Measurements from ENCODE around the gene EHD4. TPM values are rescaled to one million over a fixed set of nuclear protein-coding genes. Genes with fewer than 3 reads are reported as not detected.
A peak's percentile ranks its signal among the peaks of the same experiment; 100 is the strongest.

EHD4 gene
- polyA plus RNA-seq, 3 donors = 12.8 to 16.0 (median 14.2) TPM

DNA sequence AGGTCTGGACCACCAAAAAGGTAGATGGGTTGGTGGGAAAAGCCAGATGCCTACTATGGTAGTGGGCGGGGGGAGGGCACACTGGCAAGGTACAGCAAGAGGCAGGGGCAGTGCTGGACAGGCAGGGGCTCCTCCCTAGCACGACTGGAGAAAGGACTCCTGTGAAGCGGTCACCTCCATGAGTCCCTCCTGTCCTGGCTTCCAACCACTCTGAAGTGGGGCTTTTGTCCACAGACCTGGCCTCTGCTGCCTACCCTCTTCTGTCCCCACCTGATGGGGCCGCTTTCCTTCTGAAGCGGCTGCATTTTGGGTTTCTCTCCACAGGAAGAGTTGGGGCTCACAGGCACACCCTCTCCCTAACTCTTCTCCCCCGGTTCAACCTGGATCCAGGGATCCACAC lies 75.8 kb downstream of the EHD4 start:
- H4K20me1 ChIP-seq (ENCODE audit: insufficient read depth, low read length) = no peaks in the 10 kb centered on the region
- intact Hi-C loops (cut with micrococcal nuclease) = no loop called here
- TF ChIP-seq, protein P1, sequence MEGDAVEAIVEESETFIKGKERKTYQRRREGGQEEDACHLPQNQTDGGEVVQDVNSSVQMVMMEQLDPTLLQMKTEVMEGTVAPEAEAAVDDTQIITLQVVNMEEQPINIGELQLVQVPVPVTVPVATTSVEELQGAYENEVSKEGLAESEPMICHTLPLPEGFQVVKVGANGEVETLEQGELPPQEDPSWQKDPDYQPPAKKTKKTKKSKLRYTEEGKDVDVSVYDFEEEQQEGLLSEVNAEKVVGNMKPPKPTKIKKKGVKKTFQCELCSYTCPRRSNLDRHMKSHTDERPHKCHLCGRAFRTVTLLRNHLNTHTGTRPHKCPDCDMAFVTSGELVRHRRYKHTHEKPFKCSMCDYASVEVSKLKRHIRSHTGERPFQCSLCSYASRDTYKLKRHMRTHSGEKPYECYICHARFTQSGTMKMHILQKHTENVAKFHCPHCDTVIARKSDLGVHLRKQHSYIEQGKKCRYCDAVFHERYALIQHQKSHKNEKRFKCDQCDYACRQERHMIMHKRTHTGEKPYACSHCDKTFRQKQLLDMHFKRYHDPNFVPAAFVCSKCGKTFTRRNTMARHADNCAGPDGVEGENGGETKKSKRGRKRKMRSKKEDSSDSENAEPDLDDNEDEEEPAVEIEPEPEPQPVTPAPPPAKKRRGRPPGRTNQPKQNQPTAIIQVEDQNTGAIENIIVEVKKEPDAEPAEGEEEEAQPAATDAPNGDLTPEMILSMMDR (IDR thresholded peaks at IDR 0.05) = no peak
- peak overlapping the region; percentile 67 to 85 (median 79) for H3K27ac Mint-ChIP-seq
- H3K27me3 Mint-ChIP-seq (ENCODE audit: low read depth in 3 of 3) = peaks cover 0 to 2% (median 2%) of the 10 kb centered on the region in 3 donors
- H3K4me3 ChIP-seq (replicated peaks in 1 of 3; ENCODE audit: low read depth in 2 of 3, low read length in 3 of 3) = no peak overlapping the region
- H3K9ac ChIP-seq (ENCODE audit: insufficient read depth, low read length, poor library complexity, severe bottlenecking) = no peak overlapping the region
- WGBS (ENCODE audit: insufficient coverage) = 94% methylated on average over 3 of the region's 6 CpGs
- peak overlapping the region in 1 of 2 donors; percentile 68 for H3K27ac ChIP-seq (ENCODE audit: low read depth in 1 of 2, low read length in 2 of 2)
- DNase-seq = no peak
- H3K79me2 ChIP-seq (ENCODE audit: insufficient read depth, low read length) = no peaks in the 10 kb centered on the region
- peaks cover 27% of the 10 kb centered on the region for H3K4me1 Mint-ChIP-seq
- no peak overlapping the region for H3K4me3 Mint-ChIP-seq
- no peaks in the 10 kb centered on the region for H3K27me3 ChIP-seq (ENCODE audit: control insufficient read depth in 2 of 2, insufficient read depth in 2 of 2, low read length in 2 of 2)
- H3K9me3 ChIP-seq (replicated peaks in 1 of 2; ENCODE audit: control insufficient read depth in 1 of 2, insufficient read depth in 1 of 2, low read length in 2 of 2) = no peaks in the 10 kb centered on the region
- H3K4me2 ChIP-seq (replicated peaks; ENCODE audit: extremely low read depth, low read length, poor library complexity, severe bottlenecking) = no peak overlapping the region
- H3K4me1 ChIP-seq (ENCODE audit: control insufficient read depth in 1 of 2, insufficient read depth in 2 of 2, low read length in 2 of 2) = peaks cover 22 to 24% of the 10 kb centered on the region in 2 donors
- peaks cover 45 to 46% of the 10 kb centered on the region in 2 donors for H3K36me3 Mint-ChIP-seq
- peaks cover 0 to 4% (median 0%) of the 10 kb centered on the region in 7 donors for H3K9me3 Mint-ChIP-seq
- H2AFZ ChIP-seq (ENCODE audit: insufficient read depth, low read depth, low read length, poor library complexity, severe bottlenecking) = no peak overlapping the region
- peaks cover 38 to 49% of the 10 kb centered on the region in 2 donors for H3K36me3 ChIP-seq (replicated peaks in 1 of 2; ENCODE audit: control insufficient read depth in 1 of 2, insufficient read depth in 2 of 2, low read length in 2 of 2)

DNA sequence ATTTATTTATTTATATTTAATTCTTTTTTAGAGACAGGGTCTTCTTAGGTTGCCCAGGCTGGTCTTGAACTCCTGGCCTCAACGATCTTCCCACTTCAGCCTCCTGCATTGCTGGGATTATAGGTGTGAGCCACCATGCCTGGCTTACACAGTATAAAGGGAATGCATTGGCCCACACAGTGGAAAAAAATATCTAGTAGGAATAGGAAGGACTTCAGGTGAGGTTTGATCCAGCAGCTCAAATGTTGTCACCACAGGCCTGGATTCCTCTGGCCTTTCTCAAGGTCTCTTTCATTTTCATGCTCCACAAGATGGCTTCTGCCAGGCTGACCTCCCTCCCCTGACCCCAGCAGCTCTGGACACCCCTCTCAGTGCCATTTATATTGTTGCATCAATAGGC lies 76.4 kb downstream of the EHD4 start:
- Histone ChIP-seq H3K27ac (ENCODE audit: low read depth in 1 of 2, low read length in 2 of 2) (peak overlapping the region in 1 of 2 donors; percentile 68), H3K4me2 (replicated peaks; ENCODE audit: extremely low read depth, low read length, poor library complexity, severe bottlenecking) (no peak overlapping the region), H2AFZ (ENCODE audit: insufficient read depth, low read depth, low read length, poor library complexity, severe bottlenecking) (no peak overlapping the region), H3K4me1 (ENCODE audit: control insufficient read depth in 1 of 2, insufficient read depth in 2 of 2, low read length in 2 of 2) (peaks cover 22 to 24% of the 10 kb centered on the region in 2 donors), H3K9ac (ENCODE audit: insufficient read depth, low read length, poor library complexity, severe bottlenecking) (no peak overlapping the region), H3K36me3 (replicated peaks in 1 of 2; ENCODE audit: control insufficient read depth in 1 of 2, insufficient read depth in 2 of 2, low read length in 2 of 2) (peaks cover 32 to 43% of the 10 kb centered on the region in 2 donors), H3K79me2 (ENCODE audit: insufficient read depth, low read length) (no peaks in the 10 kb centered on the region), H3K9me3 (replicated peaks in 1 of 2; ENCODE audit: control insufficient read depth in 1 of 2, insufficient read depth in 1 of 2, low read length in 2 of 2) (no peaks in the 10 kb centered on the region), H4K20me1 (ENCODE audit: insufficient read depth, low read length) (no peaks in the 10 kb centered on the region), H3K4me3 (replicated peaks in 1 of 3; ENCODE audit: low read depth in 2 of 3, low read length in 3 of 3) (no peak overlapping the region), H3K27me3 (ENCODE audit: control insufficient read depth in 2 of 2, insufficient read depth in 2 of 2, low read length in 2 of 2) (no peaks in the 10 kb centered on the region)
- peaks cover 0 to 4% (median 0%) of the 10 kb centered on the region in 7 donors for H3K9me3 Mint-ChIP-seq
- H3K36me3 Mint-ChIP-seq = peaks cover 39 to 40% of the 10 kb centered on the region in 2 donors
- peaks cover 27% of the 10 kb centered on the region for H3K4me1 Mint-ChIP-seq
- no peak for DNase-seq
- H3K27me3 Mint-ChIP-seq (ENCODE audit: low read depth in 3 of 3) = peaks cover 0 to 2% (median 2%) of the 10 kb centered on the region in 3 donors
- H3K27ac Mint-ChIP-seq = peak overlapping the region; percentile 67 to 91 (median 79)
- TF ChIP-seq, protein P1 (IDR thresholded peaks at IDR 0.05) = no peak
- intact Hi-C loops (cut with micrococcal nuclease) = no loop called here
- H3K4me3 Mint-ChIP-seq = no peak overlapping the region
- no CpG with 5 or more reads among the region's 1 CpG for WGBS (ENCODE audit: insufficient coverage)

Measured in CD14-positive monocyte (primary cell).